Inferior parietal cortex (tissue), 1 donor: ENCODE data around the gene AVL9.

Experiments
- DNase-seq: peaks from one replicate; pipeline ENCODE4 v3.0.0-alpha.2; 2016; ENCODE audit errors: extremely low spot score

The AVL9 gene

GRCh38 chr7:32535162-32535702 is 39.9 kb downstream of the AVL9 start:
- no peak for DNase-seq

GRCh38 chr7:32536016-32536415 is 40.7 kb downstream of the AVL9 start:
- DNase-seq: no peak

GRCh38 chr7:32536585-32536984 is 41.3 kb downstream of the AVL9 start:
- DNase-seq: no peak

- no peak for DNase-seq
Observed at GRCh38 chr7:32537760-32538159, 42.5 kb downstream of the AVL9 start.

- no peak for DNase-seq
Observed at GRCh38 chr7:32539366-32539765, 44.1 kb downstream of the AVL9 start.

GRCh38 chr7:32539919-32540531 is 44.7 kb downstream of the AVL9 start:
- no peak for DNase-seq

- DNase-seq: no peak
Observed at GRCh38 chr7:32542595-32542994, 47.3 kb downstream of the AVL9 start.

GRCh38 chr7:32559480-32559879 is 64.2 kb downstream of the AVL9 start:
- no peak for DNase-seq

GRCh38 chr7:32560075-32560474 is 64.8 kb downstream of the AVL9 start:
- DNase-seq: no peak

- no peak for DNase-seq
Observed at GRCh38 chr7:32561613-32562012, 66.3 kb downstream of the AVL9 start.

GRCh38 chr7:32564542-32564941 is 69.3 kb downstream of the AVL9 start:
- DNase-seq: no peak

GRCh38 chr7:32569388-32570289 is 74.3 kb downstream of the AVL9 start:
- no peak for DNase-seq

- DNase-seq: no peak
Observed at GRCh38 chr7:32573110-32573687, 77.9 kb downstream of the AVL9 start.

GRCh38 chr7:32574626-32575025 is 79.3 kb downstream of the AVL9 start:
- no peak for DNase-seq

GRCh38 chr7:32577421-32577820 is 82.1 kb downstream of the AVL9 start:
- DNase-seq: no peak

GRCh38 chr7:32579776-32580175 is 84.5 kb downstream of the AVL9 start:
- DNase-seq: no peak

- DNase-seq: no peak
Observed at GRCh38 chr7:32580646-32581045, 85.4 kb downstream of the AVL9 start.

- no peak for DNase-seq
Observed at GRCh38 chr7:32582036-32582435, 86.7 kb downstream of the AVL9 start.

- DNase-seq: no peak
Observed at GRCh38 chr7:32583791-32584190, 88.5 kb downstream of the AVL9 start.

- DNase-seq: peak; percentile 48
Observed at GRCh38 chr7:32586291-32587221, 91.3 kb downstream of the AVL9 start.

GRCh38 chr7:32587411-32587948 is 92.2 kb downstream of the AVL9 start:
- DNase-seq: no peak
